Placental epithelial cell (primary cell): ENCODE measurements around the gene TMEM259. TPM values are rescaled to one million over a fixed set of nuclear protein-coding genes. Genes with fewer than 3 reads are reported as not detected.

Experiments used
- small RNA-seq: library from RNA; depleted of rRNA; stranded (forward); fragments of <200 nt; gene quantifications from one replicate; pipeline ENCODE3, GENCODE V24; 2012
- total RNA-seq: library from RNA; depleted of rRNA; stranded (reverse); fragments of >200 nt; gene quantifications from 2 replicates; pipeline ENCODE4 v1.2.3, GENCODE V29; 2012

Gene TMEM259
- 79.3 and 114 TPM in 2 replicates for total RNA-seq

GRCh38 chr19:1020868-1021425 is at the start of gene TMEM259:
TSS of gene TMEM259 (minus strand) at chr19:1021123. CDS start at chr19:1020996, 127 bp downstream.

GRCh38 chr19:1066748-1067340 is 45.9 kb upstream of the TMEM259 start, which contains the start of gene ARHGAP45:
TSS of gene ARHGAP45 (plus strand) at chr19:1067167. CDS start at chr19:1067406, 239 bp downstream.

GRCh38 chr19:1039646-1040475 is 18.9 kb upstream of the TMEM259 start, which contains the start of gene ABCA7:
TSS of gene ABCA7 (plus strand) at chr19:1040107. CDS start at chr19:1041362, 1,255 bp downstream.

GRCh38 chr19:1025960-1026782 is 5.2 kb upstream of the TMEM259 start, which contains the start of gene CNN2:
TSS of gene CNN2 (plus strand) at chr19:1026608. CDS start at chr19:1026662, 54 bp downstream.

GRCh38 chr19:1000095-1000494 is 20.8 kb downstream of the TMEM259 start, which contains the start of gene GRIN3B:
TSS of gene GRIN3B (plus strand) at chr19:1000419. CDS start at chr19:1000438, 19 bp downstream.

GRCh38 chr19:984165-984967 is 36.6 kb downstream of the TMEM259 start, which contains the start of gene WDR18:
TSS of gene WDR18 (plus strand) at chr19:984345. CDS start at chr19:984354, 9 bp downstream.

Small RNA genes lying within 50 kb of the gene (small RNA-seq; reads per million reads assigned to genes)
- 20.5 reads per million, percentile 96 among the genes with 10 or more reads in this experiment for gene RNU6-2

Other genes with a start within 250 kb of the TMEM259 start
- 106 and 194 TPM in 2 replicates for gene PTBP1, start 223.7 kb downstream of the TMEM259 start, total RNA-seq
- under 0.01 TPM in 1 of 2 replicates, not detected in the other for gene PLPPR3, start 199.2 kb downstream of the TMEM259 start, total RNA-seq
- gene AZU1, start 193.3 kb downstream of the TMEM259 start, total RNA-seq: not detected in 2 replicates
- gene PRTN3, start 180.1 kb downstream of the TMEM259 start, total RNA-seq: not detected in 2 replicates
- gene ELANE, start 168.8 kb downstream of the TMEM259 start, total RNA-seq: not detected in 2 replicates
- 1.3 and 1.6 TPM in 2 replicates for gene CFD, start 161.5 kb downstream of the TMEM259 start, total RNA-seq
- 25.5 and 32.2 TPM in 2 replicates for gene MED16, start 127.9 kb downstream of the TMEM259 start, total RNA-seq
- gene RNU6-9, start 127.6 kb downstream of the TMEM259 start, total RNA-seq: not detected in 2 replicates
- gene R3HDM4, start 107.9 kb downstream of the TMEM259 start, total RNA-seq: 35.3 and 49.0 TPM in 2 replicates
- not detected in 2 replicates for gene KISS1R, start 103.8 kb downstream of the TMEM259 start, total RNA-seq
- gene ARID3A, start 95.1 kb downstream of the TMEM259 start, total RNA-seq: 177 and 216 TPM in 2 replicates
- gene WDR18, start 36.8 kb downstream of the TMEM259 start, total RNA-seq: 60.1 TPM in 2 replicates
- under 0.01 and 0.79 TPM in 2 replicates for gene GRIN3B, start 20.7 kb downstream of the TMEM259 start, total RNA-seq
- gene RNU6-2, start 399 bp upstream of the TMEM259 start, total RNA-seq: not detected in 2 replicates
- gene CNN2, start 5.5 kb upstream of the TMEM259 start, total RNA-seq: 33.0 and 118 TPM in 2 replicates
- gene ABCA7, start 19.0 kb upstream of the TMEM259 start, total RNA-seq: 13.0 and 14.0 TPM in 2 replicates
- 1.2 and 8.4 TPM in 2 replicates for gene ARHGAP45, start 46.0 kb upstream of the TMEM259 start, total RNA-seq
- 55.0 and 196 TPM in 2 replicates for gene POLR2E, start 74.3 kb upstream of the TMEM259 start, total RNA-seq
- 203 and 236 TPM in 2 replicates for gene GPX4, start 82.9 kb upstream of the TMEM259 start, total RNA-seq
- gene SBNO2, start 153.1 kb upstream of the TMEM259 start, total RNA-seq: 42.0 and 42.2 TPM in 2 replicates
- gene STK11, start 184.7 kb upstream of the TMEM259 start, total RNA-seq: 61.2 and 76.1 TPM in 2 replicates
- gene CBARP, start 216.9 kb upstream of the TMEM259 start, total RNA-seq: 1.6 and 3.5 TPM in 2 replicates
- 22.0 and 23.4 TPM in 2 replicates for gene ATP5F1D, start 220.6 kb upstream of the TMEM259 start, total RNA-seq
- gene MIDN, start 227.5 kb upstream of the TMEM259 start, total RNA-seq: 22.0 and 27.9 TPM in 2 replicates
- 223 and 337 TPM in 2 replicates for gene CIRBP, start 248.2 kb upstream of the TMEM259 start, total RNA-seq